NCI-H2227 treated with DMSO at 0.1 percent for 48 hours (cell line): ENCODE data around the gene STK38L.

ENCODE experiments used
- DNase-seq: peaks from one replicate; lab custom pipeline; 2025; lab: John Stamatoyannopoulos, UW

STK38L gene

DNA sequence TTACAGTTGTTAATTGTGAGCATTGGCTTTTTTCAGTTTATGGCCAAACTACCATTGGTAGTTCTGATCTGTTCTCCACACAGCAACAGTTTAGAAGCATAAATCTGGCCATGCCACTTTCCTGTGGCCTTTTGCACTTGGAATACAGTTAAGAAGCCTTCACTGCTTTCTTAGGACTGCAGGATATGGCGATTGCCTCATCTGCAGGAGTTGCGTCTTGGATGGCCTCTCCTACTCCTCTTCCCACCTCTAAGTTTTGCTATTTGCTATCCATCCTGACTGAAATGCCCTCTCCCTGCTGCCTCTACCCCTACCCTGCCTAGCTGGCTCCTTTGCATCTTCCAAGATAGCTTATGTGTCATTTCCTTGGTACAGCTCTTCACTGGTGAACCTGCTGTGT lies 75.8 kb downstream of the STK38L start:
- DNase-seq: no peak

GRCh38 chr12:27324530-27324929 lies 80.4 kb downstream of the STK38L start:
- DNase-seq: no peak

DNA sequence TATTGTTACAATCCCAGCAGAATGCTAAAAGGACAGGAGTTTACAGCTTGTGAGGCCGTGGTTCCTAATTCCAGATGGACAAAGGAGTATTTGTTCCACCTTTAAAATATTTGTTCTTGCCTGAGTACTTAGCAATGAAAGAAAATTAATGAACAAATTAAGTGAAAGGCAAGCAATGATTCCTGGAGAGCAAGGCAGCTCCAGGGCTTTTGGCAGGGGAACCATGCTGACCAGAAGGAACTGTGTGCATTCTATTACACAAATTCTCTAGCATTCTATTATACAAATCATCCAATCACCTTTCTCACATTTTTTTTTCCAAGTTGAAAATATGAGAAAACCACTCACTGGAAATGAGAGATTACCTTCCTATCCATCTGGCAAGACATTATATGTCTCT lies 86.8 kb downstream of the STK38L start:
- no peak for DNase-seq

GRCh38 chr12:27331291-27331926 lies 87.3 kb downstream of the STK38L start:
- no peak for DNase-seq

- DNase-seq: no peak
Observed at GRCh38 chr12:27331927-27332324, 87.8 kb downstream of the STK38L start.

DNA sequence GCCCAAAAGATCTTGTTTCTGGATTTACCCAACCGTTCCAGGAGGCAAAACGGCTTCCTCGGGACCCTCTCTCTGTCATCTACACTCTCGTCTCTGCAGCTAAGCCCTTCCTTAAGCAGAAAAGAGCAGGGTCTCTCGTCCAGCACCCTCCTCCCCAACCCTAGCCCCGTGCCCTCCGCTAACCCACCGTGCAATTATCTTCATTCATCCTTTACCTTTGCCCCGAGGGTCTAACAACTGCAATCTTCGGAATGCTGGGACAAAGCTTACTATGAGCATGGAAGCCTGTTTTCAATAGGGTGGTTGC lies 88.3 kb downstream of the STK38L start:
- no peak for DNase-seq

- DNase-seq: peak; percentile 41
Observed at GRCh38 chr12:27332714-27333402, 88.8 kb downstream of the STK38L start, which contains the start of gene BMAL2. TSS of gene BMAL2 (plus strand) at chr12:27332836. CDS start at chr12:27333073, 237 bp downstream.

DNA sequence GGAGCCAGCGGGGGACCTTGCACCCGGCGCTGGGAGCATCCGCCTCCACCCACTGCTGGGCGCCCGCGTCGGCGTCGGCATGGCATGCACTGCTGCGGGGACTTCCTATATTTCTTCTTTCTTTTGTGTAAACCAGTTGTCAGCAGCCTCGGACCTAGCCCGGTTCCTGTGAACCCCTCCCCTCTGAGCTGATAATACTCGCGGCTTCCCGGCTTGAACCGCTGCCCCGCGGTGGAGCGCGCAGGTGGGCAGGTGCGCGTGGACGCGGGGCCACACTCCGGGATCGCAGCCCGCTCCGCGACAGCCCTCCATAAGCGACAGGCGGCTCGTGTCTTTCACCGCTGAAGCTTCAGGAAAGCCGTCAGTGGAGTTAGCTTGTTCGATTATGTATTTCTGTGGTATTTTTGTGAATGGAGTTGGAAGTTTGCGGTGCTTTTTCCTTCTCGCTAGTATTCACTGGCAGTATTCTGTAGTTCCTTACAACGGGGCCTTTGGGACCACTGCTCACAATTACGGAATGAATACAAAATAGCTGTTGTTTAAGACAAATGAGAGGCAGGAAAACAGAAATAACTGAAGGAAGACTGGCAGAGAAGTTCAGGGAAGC lies 89.4 kb downstream of the STK38L start:
- no peak for DNase-seq

DNA sequence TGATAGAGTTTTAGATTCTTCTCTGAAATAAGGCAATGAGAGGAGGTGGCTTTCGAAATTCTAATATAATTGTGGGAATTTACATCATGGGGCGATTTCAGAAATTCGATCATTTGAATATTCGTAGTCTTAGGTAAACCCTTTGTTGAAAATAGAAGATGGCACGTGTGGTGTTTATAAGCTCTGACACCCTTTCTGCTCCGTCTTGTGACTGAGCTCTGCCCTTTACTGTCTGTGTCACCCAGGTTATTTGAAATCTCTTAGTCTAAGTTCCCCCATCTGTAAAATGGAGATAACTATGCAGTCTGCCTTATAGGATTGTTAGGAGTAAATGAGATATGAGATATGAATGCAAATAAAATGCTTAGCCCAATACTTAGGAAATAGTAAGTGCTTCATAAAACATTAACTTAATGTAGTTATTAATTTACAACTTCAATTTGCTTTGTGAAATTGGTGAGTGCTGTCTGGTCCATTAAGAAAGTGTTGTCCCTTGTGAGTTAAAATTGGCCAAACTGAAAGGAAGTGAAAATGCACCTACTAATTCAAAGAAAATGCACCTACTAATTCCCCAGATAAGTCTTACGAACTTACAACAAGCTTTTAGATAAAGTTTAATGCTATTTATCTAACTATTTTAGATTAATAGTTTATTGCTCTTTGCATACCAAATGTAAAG lies 90.1 kb downstream of the STK38L start:
- DNase-seq: no peak

DNA sequence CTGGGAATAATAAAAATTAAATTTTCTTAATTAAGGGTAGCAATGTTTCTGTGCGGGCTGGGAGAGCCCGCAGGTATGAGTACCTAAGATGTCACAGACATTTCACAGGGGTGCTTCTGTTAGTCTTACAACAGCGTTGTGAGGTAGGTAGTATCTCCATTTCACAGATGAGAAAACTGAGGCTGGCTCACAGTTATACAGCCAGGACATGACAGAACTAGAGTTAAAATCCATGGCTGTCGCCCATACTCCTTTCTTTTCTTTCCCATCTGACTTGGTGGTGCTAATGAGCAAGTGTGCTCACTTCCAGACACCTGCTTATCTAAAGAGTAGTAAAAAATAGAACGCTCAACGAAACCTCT lies 90.6 kb downstream of the STK38L start:
- DNase-seq: no peak

GRCh38 chr12:27335364-27336281 lies 91.5 kb downstream of the STK38L start:
- DNase-seq: no peak

GRCh38 chr12:27336282-27336653 lies 92.2 kb downstream of the STK38L start:
- no peak for DNase-seq

DNA sequence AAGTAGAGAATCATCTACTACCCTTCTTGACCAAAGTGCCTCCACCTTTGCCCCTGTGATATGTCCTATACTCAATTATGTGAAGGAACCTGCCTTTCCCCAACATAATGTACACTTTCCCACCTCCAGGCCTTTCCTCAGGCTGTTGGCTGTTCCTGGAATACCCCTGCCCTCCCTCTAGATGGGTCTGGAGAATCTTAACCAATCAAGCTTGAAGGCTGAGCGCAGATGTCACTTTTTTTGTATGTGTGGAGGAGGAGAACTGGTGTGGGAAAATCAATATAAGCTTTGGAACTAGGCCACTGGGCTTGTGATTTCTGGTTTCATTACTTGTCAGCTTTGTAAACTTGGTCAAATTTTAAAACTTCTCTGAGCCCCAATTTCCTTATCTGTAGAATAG lies 93.3 kb downstream of the STK38L start:
- DNase-seq: no peak

- DNase-seq: no peak
Observed at GRCh38 chr12:27338473-27338872, 94.4 kb downstream of the STK38L start.

- DNase-seq: no peak
Observed at GRCh38 chr12:27340971-27341370, 96.9 kb downstream of the STK38L start.

GRCh38 chr12:27342536-27342935 lies 98.5 kb downstream of the STK38L start:
- DNase-seq: no peak

- no peak for DNase-seq
Observed at GRCh38 chr12:27343255-27344000, 99.3 kb downstream of the STK38L start.

- no peak for DNase-seq
Observed at GRCh38 chr12:27344246-27344645, 100.2 kb downstream of the STK38L start.

- DNase-seq: no peak
Observed at GRCh38 chr12:27344760-27345159, 100.7 kb downstream of the STK38L start.

DNA sequence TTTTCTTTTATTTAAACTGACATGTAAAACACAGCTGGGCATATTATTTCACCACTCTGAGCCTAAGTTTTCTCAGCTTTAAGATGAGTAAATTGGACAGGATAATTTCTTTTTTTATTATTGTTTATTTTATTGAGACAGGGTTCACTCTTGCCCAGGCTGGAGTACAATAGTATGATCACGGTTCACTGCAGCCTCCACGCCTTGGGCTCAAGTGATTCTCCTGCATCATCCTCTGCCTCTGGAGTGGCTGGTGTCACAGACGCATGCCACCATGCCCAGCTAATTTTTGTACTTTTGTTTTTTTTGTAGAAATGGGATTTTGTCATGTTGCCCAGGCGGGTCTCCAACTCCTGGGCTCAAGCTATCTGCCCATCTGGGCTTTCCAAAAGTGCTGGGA lies 101.3 kb downstream of the STK38L start:
- no peak for DNase-seq

GRCh38 chr12:27347779-27348178 lies 103.7 kb downstream of the STK38L start:
- no peak for DNase-seq
